BLaER1 treated with 17β-estradiol and CSF1 and Interleukin-3, amounts not matched to agents 10 nM and 100 nM (cell line): ENCODE measurements around the gene SIPA1L3.
A peak's percentile ranks its signal among the peaks of the same experiment; 100 is the strongest.

ENCODE experiments used
- H3K27ac ChIP-seq, 11 experiments: shearing (Covaris generic); formaldehyde crosslinking; 2 replicates each; pipeline ENCODE4 v1.8.1; 2022
- H3K27me3 ChIP-seq, 11 experiments: shearing (Covaris generic); formaldehyde crosslinking; 2 replicates each; pipeline ENCODE4 v1.8.1; 2022
- H3K36me3 ChIP-seq, 11 experiments: shearing (Covaris generic); formaldehyde crosslinking; 2 replicates each; pipeline ENCODE4 v1.8.1; 2022
- H3K4me1 ChIP-seq, 10 experiments: shearing (Covaris generic); formaldehyde crosslinking; 2 replicates each; pipeline ENCODE4 v1.8.1; 2022
- H3K4me2 ChIP-seq, 11 experiments: shearing (Covaris generic); formaldehyde crosslinking; 2 replicates each; pipeline ENCODE4 v1.8.1; 2022
- H3K4me3 ChIP-seq, 10 experiments: shearing (Covaris generic); formaldehyde crosslinking; 2 replicates each; pipeline ENCODE4 v1.8.1; 2022
- H3K9ac ChIP-seq, 11 experiments: shearing (Covaris generic); formaldehyde crosslinking; 2 replicates each; pipeline ENCODE4 v1.8.1; 2022
- H3K9me3 ChIP-seq, 11 experiments: shearing (Covaris generic); formaldehyde crosslinking; replicated peaks in 1 of 11; 2 replicates each; pipeline ENCODE4 v1.8.1; 2022
- H4K20me1 ChIP-seq, 11 experiments: shearing (Covaris generic); formaldehyde crosslinking; 2 replicates each; pipeline ENCODE4 v1.8.1; 2022
- Cebpa-rat ChIP-seq, 11 experiments: shearing (Covaris generic); IDR thresholded peaks; 2 replicates each; pipeline ENCODE4 v1.8.1; 2022

Gene SIPA1L3

GRCh38 chr19:38036707-38037611 is 130.0 kb downstream of the SIPA1L3 start:
- Histone ChIP-seq H3K36me3 (peaks cover 0 to 4% (median 0%) of the 10 kb centered on the region in 11 experiments; a peak in 2 of 22 replicates), H3K4me2 (peak overlapping the region in 3 of 11 experiments; percentile 3 to 12 (median 10); a peak in 1 of 22 replicates), H3K4me3 (no peak overlapping the region), H3K9ac (peak overlapping the region in 2 of 11 experiments; percentile 3 to 29; a peak in 1 of 22 replicates), H3K27ac (peak overlapping the region in 4 of 11 experiments; percentile 14 to 35 (median 23); a peak in 4 of 22 replicates), H3K4me1 (peaks cover 33 to 61% (median 43%) of the 10 kb centered on the region in 10 experiments), H3K27me3 (no peaks in the 10 kb centered on the region), H3K9me3 (peaks cover under 1 to 8% (median 6%) of the 10 kb centered on the region in 11 experiments; a peak in 17 of 22 replicates), H4K20me1 (peaks cover 0 to 6% (median 0%) of the 10 kb centered on the region in 11 experiments; a peak in 3 of 22 replicates)
- TF ChIP-seq Cebpa-rat (IDR thresholded peaks at IDR 0.05): no peak

DNA sequence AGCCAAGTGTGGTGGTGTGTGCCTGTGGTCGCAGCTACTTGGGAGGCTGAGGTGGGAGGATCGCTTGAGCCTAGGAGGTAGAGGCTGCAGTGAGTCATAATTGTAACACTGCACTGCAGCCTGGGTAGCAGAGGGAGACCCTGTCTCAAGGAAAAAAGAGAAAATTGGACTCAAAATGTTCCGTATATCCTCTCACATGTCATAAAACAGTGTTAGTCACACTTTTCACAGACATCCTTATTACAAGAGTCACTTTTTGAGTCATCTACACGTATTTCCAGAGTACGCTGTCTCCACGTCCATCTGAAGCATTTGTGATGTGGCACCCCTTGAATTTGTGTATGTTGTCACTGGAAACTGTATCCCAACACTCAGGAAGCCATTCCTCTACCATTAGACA is 133.0 kb downstream of the SIPA1L3 start:
- H3K4me2 ChIP-seq: no peak overlapping the region
- H3K9ac ChIP-seq: no peak overlapping the region
- no peak overlapping the region for H3K4me3 ChIP-seq
- TF ChIP-seq Cebpa-rat (IDR thresholded peaks at IDR 0.05): no peak
- no peaks in the 10 kb centered on the region for H3K27me3 ChIP-seq
- peaks cover 0 to under 1% (median 0%) of the 10 kb centered on the region in 11 experiments; a peak in 2 of 22 replicates for H4K20me1 ChIP-seq
- no peak overlapping the region; a peak in 1 of 22 replicates for H3K27ac ChIP-seq
- H3K36me3 ChIP-seq: peaks cover 0 to 7% (median 0%) of the 10 kb centered on the region in 11 experiments; a peak in 2 of 22 replicates
- H3K4me1 ChIP-seq: peaks cover 5 to 46% (median 29%) of the 10 kb centered on the region in 10 experiments
- H3K9me3 ChIP-seq: peaks cover 6 to 13% (median 11%) of the 10 kb centered on the region in 11 experiments; a peak in 17 of 22 replicates

DNA sequence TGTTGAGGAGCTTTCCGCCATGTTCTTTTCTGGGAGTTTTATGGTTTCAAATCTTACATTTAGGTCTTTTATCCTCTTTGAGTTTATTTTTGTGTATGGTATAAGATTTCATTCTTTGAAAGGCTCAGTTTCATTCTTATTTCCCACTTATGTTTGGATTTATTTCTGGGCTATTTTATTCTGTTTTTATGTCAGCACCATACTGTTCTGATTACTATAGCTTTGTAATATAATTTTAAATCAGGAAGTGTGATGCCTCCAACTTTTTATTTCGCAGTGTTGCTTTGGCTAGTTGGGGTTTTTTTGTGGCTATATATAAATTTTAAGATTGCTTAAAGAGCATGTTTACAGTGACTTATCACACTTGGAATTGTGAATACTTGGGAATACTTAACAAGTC is 135.1 kb downstream of the SIPA1L3 start:
- no peaks in the 10 kb centered on the region for H3K27me3 ChIP-seq
- peaks cover 6 to 13% (median 11%) of the 10 kb centered on the region in 11 experiments; a peak in 17 of 22 replicates for H3K9me3 ChIP-seq
- no peak overlapping the region for H3K4me2 ChIP-seq
- no peak overlapping the region for H3K9ac ChIP-seq
- no peaks in the 10 kb centered on the region for H4K20me1 ChIP-seq
- peaks cover 0 to 7% (median 0%) of the 10 kb centered on the region in 11 experiments; a peak in 2 of 22 replicates for H3K36me3 ChIP-seq
- H3K4me1 ChIP-seq: peaks cover 19 to 47% (median 38%) of the 10 kb centered on the region in 10 experiments
- TF ChIP-seq Cebpa-rat (IDR thresholded peaks at IDR 0.05): no peak
- no peak overlapping the region for H3K4me3 ChIP-seq
- H3K27ac ChIP-seq: no peak overlapping the region

DNA sequence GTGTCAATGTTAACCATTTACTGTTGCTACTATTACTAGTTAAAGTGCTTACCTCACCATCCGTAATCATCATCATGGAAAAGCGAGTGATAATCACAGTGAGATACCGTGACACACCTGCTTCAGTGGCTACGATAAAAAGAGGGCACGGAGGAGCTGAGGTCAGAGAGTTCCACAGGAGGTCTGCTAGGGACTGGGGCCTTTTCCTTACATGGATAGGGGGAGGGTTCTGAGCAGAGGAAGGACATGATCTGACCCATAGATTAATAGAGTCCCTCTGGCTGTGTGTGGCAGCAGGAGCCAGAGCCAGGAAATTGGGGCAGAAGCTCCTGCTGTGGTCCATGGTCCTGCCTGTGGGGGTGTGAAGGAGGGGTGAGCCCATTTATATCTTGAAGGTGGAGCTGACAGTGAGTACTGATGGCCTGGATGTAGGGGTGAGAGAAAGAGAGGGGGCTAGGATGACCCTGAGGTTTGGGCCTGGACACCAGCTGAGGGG is 136.7 kb downstream of the SIPA1L3 start:
- H3K27ac ChIP-seq: peak overlapping the region in 7 of 11 experiments; percentile 3 to 95 (median 23); a peak in 7 of 22 replicates
- H3K4me3 ChIP-seq: no peak overlapping the region
- H4K20me1 ChIP-seq: no peaks in the 10 kb centered on the region
- no peak for TF ChIP-seq Cebpa-rat (IDR thresholded peaks at IDR 0.05)
- peak overlapping the region in 6 of 11 experiments; percentile 7 to 93 (median 80); a peak in 8 of 22 replicates for H3K4me2 ChIP-seq
- H3K36me3 ChIP-seq: peaks cover 0 to 7% (median 0%) of the 10 kb centered on the region in 11 experiments; a peak in 2 of 22 replicates
- H3K9me3 ChIP-seq: peaks cover 6 to 13% (median 11%) of the 10 kb centered on the region in 11 experiments; a peak in 17 of 22 replicates
- peak overlapping the region in 5 of 11 experiments; percentile 8 to 24 (median 12); a peak in 2 of 22 replicates for H3K9ac ChIP-seq
- H3K27me3 ChIP-seq: no peaks in the 10 kb centered on the region
- H3K4me1 ChIP-seq: peaks cover 33 to 55% (median 52%) of the 10 kb centered on the region in 10 experiments

DNA sequence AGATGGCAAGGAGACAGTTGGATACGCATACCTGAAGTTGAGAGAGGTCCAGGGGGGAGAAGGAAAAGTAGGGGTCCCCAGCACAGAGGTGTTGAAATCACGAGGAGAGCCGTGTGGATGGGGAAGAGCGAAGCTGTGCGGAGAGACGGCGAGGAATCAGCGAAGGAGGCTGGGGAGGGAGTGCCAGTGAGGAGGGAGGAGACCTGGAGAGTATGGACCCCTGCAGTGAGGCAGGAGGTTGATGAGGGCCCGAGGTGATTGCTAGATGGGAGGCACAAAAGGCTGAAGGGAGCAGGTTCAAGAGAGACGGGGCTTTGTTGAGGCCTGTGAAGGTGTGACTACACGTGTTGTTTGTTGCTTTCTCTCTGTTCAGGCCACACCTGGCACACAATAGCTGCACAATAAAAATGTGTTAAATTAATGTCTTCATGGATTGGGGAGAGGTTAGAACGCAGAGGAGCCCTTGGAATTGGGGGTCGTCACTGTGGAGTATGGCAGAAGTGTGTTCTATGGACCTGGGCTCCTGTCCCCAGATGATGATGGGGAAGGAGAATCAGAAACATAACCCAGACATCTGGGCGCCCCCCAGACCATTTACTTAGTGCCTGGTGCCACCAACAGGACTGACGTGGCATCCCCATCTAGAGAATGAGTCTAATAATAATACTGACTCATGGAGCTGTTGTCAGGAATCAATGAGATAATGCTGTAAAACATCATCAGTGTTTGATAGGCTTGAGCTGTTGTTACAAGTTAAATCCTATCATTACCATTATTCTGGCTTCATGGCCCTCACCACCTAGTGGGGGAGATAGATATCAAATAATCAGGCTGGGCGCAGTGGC is 137.5 kb downstream of the SIPA1L3 start:
- peak overlapping the region in 8 of 11 experiments; percentile 21 to 95 (median 64); a peak in 8 of 22 replicates for H3K27ac ChIP-seq
- H3K4me3 ChIP-seq: no peak overlapping the region
- peaks cover 0 to 7% (median 0%) of the 10 kb centered on the region in 11 experiments; a peak in 2 of 22 replicates for H3K36me3 ChIP-seq
- peak overlapping the region in 6 of 11 experiments; percentile 8 to 42 (median 18); a peak in 3 of 22 replicates for H3K9ac ChIP-seq
- peaks cover 6 to 13% (median 11%) of the 10 kb centered on the region in 11 experiments; a peak in 17 of 22 replicates for H3K9me3 ChIP-seq
- peaks cover 41 to 62% (median 59%) of the 10 kb centered on the region in 10 experiments for H3K4me1 ChIP-seq
- H3K27me3 ChIP-seq: no peaks in the 10 kb centered on the region
- H4K20me1 ChIP-seq: no peaks in the 10 kb centered on the region
- no peak for TF ChIP-seq Cebpa-rat (IDR thresholded peaks at IDR 0.05)
- H3K4me2 ChIP-seq: peak overlapping the region in 10 of 11 experiments; percentile 79 to 93 (median 89); a peak in 19 of 22 replicates

GRCh38 chr19:38045554-38046253 is 138.7 kb downstream of the SIPA1L3 start:
- no peak for TF ChIP-seq Cebpa-rat (IDR thresholded peaks at IDR 0.05)
- Histone ChIP-seq H3K4me2 (peak overlapping the region; percentile 79 to 98 (median 91)), H3K9ac (peak overlapping the region in 9 of 11 experiments; percentile 26 to 87 (median 84); a peak in 16 of 22 replicates), H4K20me1 (no peaks in the 10 kb centered on the region), H3K4me3 (no peak overlapping the region; a peak in 1 of 20 replicates), H3K27me3 (no peaks in the 10 kb centered on the region), H3K9me3 (peaks cover 6 to 13% (median 11%) of the 10 kb centered on the region in 11 experiments; a peak in 17 of 22 replicates), H3K36me3 (peaks cover 0 to 7% (median 0%) of the 10 kb centered on the region in 11 experiments; a peak in 2 of 22 replicates), H3K27ac (peak overlapping the region in 10 of 11 experiments; percentile 13 to 97 (median 94); a peak in 19 of 22 replicates), H3K4me1 (peaks cover 46 to 74% (median 71%) of the 10 kb centered on the region in 10 experiments)

GRCh38 chr19:38046254-38047048 is 139.4 kb downstream of the SIPA1L3 start:
- Histone ChIP-seq H3K27ac (peak overlapping the region in 10 of 11 experiments; percentile 13 to 97 (median 94); a peak in 19 of 22 replicates), H3K9me3 (peaks cover 6 to 12% (median 10%) of the 10 kb centered on the region in 11 experiments; a peak in 17 of 22 replicates), H4K20me1 (no peaks in the 10 kb centered on the region), H3K4me3 (no peak overlapping the region; a peak in 2 of 20 replicates), H3K36me3 (peaks cover 0 to 7% (median 0%) of the 10 kb centered on the region in 11 experiments; a peak in 2 of 22 replicates), H3K27me3 (no peaks in the 10 kb centered on the region), H3K4me1 (peaks cover 46 to 76% (median 73%) of the 10 kb centered on the region in 10 experiments), H3K4me2 (peak overlapping the region; percentile 79 to 98 (median 91)), H3K9ac (peak overlapping the region in 9 of 11 experiments; percentile 37 to 87 (median 84); a peak in 17 of 22 replicates)
- TF ChIP-seq Cebpa-rat (IDR thresholded peaks at IDR 0.05): no peak
